Osteoblast (primary cell): ENCODE measurements around the gene NRBP1. TPM values are rescaled to one million over a fixed set of nuclear protein-coding genes. Genes with fewer than 3 reads are reported as not detected.

Source experiments
- DNase-seq: peaks from one replicate; pipeline ENCODE4 v3.0.0; 2011; ENCODE audit warnings: low spot score, mixed read lengths; ENCODE audit not compliant: insufficient read length; ENCODE audit errors: missing footprints
- H2AFZ ChIP-seq: 2 replicates; pipeline ENCODE4 v1.6.0; 2011; ENCODE audit warnings: mild to moderate bottlenecking, low read length
- H3K27ac ChIP-seq: 2 replicates; pipeline ENCODE4 v1.5.1; 2011; ENCODE audit warnings: mild to moderate bottlenecking, low read depth, low read length, moderate library complexity
- H3K27me3 ChIP-seq: 2 replicates; pipeline ENCODE4 v1.6.0; 2012; ENCODE audit warnings: mild to moderate bottlenecking, control low read depth, inconsistent platforms, low read length, moderate library complexity; ENCODE audit not compliant: insufficient read depth
- H3K36me3 ChIP-seq: 2 replicates; pipeline ENCODE4 v1.5.1; 2011; ENCODE audit warnings: mild to moderate bottlenecking, low read length, control low read depth, moderate library complexity; ENCODE audit not compliant: insufficient read depth
- H3K4me1 ChIP-seq: 2 replicates; pipeline ENCODE4 v1.5.1; 2011; ENCODE audit warnings: mild to moderate bottlenecking, low read length, control low read depth, moderate library complexity; ENCODE audit not compliant: insufficient read depth
- H3K4me2 ChIP-seq: 2 replicates; pipeline ENCODE4 v1.6.0; 2011; ENCODE audit warnings: mild to moderate bottlenecking, low read length; ENCODE audit not compliant: insufficient read depth
- H3K4me3 ChIP-seq: fragments of 200-600 bp; sonication (generic); 3 replicates; pipeline ENCODE4 v1.5.1; 2012; ENCODE audit warnings: mild to moderate bottlenecking, low read length, inconsistent platforms; ENCODE audit not compliant: insufficient read depth
- H3K79me2 ChIP-seq: 2 replicates; pipeline ENCODE4 v1.6.0; 2012; ENCODE audit warnings: mild to moderate bottlenecking, low read length, control low read depth, inconsistent platforms; ENCODE audit not compliant: insufficient read depth
- H3K9me3 ChIP-seq: 2 replicates; pipeline ENCODE4 v1.5.1; 2011; ENCODE audit warnings: low read depth, low read length, control low read depth
- H4K20me1 ChIP-seq: 2 replicates; pipeline ENCODE4 v1.6.0; 2012; ENCODE audit warnings: mild to moderate bottlenecking, low read length, control low read depth; ENCODE audit not compliant: insufficient read depth
- total RNA-seq: library from RNA; depleted of rRNA; stranded (reverse); fragments of >200 nt; gene quantifications from 2 replicates; pipeline ENCODE4 v1.2.3, GENCODE V29; 2012
- TF ChIP-seq, protein P1 (sequence below): IDR thresholded peaks from 2 replicates; pipeline ENCODE4 v1.5.1; 2011; ENCODE audit warnings: mild to moderate bottlenecking, low read depth, low read length, moderate library complexity; ENCODE audit errors: extremely low read depth

NRBP1 gene
- total RNA-seq, 1 donor = 151 TPM

DNA sequence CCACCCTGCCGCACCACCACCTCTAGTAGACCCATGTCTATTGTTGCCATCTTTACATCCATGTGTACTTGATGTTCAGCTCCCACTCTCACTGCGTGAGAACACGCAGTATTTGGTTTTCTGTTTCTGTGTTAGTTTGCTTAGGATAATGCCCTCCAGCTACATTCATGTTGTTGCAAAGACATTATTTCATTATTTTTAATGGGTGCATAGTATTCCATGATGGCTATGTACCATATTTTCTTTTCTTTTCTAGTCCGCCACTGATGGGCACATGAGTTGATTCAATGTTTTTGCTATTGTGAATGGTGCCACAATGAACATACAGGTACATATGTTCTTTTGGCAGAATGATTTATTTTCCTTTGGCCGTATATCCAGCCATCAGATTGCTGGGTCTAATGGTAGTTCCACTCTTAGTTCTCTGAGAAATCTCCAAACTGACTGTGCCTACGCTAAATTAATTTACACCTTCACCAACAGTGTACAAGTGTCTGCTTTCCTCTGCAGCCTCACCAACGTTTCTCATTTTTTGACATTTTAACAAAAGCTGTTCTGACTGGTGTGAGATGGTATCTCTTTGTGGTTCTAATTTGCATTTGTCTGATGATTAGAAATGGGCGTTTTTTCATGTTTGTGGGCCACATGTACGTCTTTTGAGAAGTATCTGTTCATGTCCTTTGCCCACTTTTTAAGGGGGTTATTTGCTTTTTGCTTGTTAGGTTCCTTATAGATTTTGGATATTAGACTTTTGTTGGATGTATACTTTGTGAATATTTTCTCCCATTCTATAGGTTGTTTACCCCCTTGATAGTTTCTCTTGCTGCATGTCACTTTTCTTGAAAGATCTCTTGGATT is 37.4 kb upstream of the NRBP1 start:
- H3K27ac ChIP-seq = no peak overlapping the region
- no peak for DNase-seq
- H3K4me3 ChIP-seq = no peak overlapping the region
- no peak overlapping the region for H2AFZ ChIP-seq
- no peak overlapping the region for H3K4me2 ChIP-seq
- H3K4me1 ChIP-seq = no peaks in the 10 kb centered on the region
- no peaks in the 10 kb centered on the region for H3K9me3 ChIP-seq
- TF ChIP-seq, protein P1, sequence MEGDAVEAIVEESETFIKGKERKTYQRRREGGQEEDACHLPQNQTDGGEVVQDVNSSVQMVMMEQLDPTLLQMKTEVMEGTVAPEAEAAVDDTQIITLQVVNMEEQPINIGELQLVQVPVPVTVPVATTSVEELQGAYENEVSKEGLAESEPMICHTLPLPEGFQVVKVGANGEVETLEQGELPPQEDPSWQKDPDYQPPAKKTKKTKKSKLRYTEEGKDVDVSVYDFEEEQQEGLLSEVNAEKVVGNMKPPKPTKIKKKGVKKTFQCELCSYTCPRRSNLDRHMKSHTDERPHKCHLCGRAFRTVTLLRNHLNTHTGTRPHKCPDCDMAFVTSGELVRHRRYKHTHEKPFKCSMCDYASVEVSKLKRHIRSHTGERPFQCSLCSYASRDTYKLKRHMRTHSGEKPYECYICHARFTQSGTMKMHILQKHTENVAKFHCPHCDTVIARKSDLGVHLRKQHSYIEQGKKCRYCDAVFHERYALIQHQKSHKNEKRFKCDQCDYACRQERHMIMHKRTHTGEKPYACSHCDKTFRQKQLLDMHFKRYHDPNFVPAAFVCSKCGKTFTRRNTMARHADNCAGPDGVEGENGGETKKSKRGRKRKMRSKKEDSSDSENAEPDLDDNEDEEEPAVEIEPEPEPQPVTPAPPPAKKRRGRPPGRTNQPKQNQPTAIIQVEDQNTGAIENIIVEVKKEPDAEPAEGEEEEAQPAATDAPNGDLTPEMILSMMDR = no peak
- H3K27me3 ChIP-seq = no peaks in the 10 kb centered on the region
- peaks cover 13% of the 10 kb centered on the region for H4K20me1 ChIP-seq
- peaks cover 81% of the 10 kb centered on the region for H3K79me2 ChIP-seq
- peaks cover 8% of the 10 kb centered on the region for H3K36me3 ChIP-seq

DNA sequence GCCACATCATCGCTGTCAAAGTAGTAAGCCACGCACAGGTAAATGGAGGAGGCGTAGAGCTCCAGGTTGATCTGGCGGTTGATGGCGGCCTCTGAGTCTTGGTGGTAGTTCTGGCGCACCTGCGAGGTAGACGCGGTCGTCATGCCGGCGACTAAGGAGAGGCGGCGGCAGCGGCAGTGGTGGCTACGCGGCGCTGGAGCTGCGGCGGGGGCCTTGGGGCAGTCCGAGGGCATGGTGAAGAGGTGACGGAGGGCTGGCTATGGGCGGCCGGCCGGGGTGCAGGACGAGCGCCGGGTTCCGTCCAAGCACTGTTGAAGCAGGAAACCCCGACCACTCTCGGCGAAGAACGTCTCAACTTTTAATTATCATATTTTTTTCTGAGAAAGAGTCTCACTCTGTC is 35.2 kb upstream of the NRBP1 start:
- TF ChIP-seq, protein P1 = no peak
- H3K4me2 ChIP-seq = no peak overlapping the region

DNA sequence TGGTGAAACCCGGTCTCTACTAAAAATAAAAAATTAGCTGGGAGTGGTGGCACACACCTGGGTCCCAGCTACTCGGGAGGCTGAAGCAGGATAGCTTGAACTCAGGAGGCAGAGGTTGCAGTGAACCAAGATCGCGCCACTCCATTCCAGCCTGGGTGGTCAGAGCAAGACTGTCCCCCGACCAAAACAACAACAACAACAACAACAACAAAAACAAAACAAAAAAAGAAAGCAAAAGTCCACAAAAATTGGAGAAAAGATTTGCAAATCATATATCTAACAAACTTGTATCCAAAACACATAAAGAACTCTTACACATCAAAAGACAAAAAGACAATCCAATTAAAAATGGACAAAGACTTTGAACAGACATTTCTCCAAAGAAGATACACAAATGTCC is 29.5 kb upstream of the NRBP1 start:
- Histone ChIP-seq H3K27ac (no peak overlapping the region), H2AFZ (no peak overlapping the region), H3K9me3 (no peaks in the 10 kb centered on the region), H3K79me2 (peaks cover 98% of the 10 kb centered on the region), H4K20me1 (peaks cover 14% of the 10 kb centered on the region), H3K4me3 (no peak overlapping the region), H3K4me1 (no peaks in the 10 kb centered on the region), H3K36me3 (peaks cover 4% of the 10 kb centered on the region), H3K4me2 (no peak overlapping the region), H3K27me3 (no peaks in the 10 kb centered on the region)
- TF ChIP-seq, protein P1 = no peak
- no peak for DNase-seq

More for the DNA sequence above, 35.2 kb upstream of the NRBP1 start:
- Histone ChIP-seq H2AFZ (no peak overlapping the region), H3K27ac (no peak overlapping the region), H4K20me1 (peaks cover 9% of the 10 kb centered on the region), H3K4me3 (no peak overlapping the region), H3K79me2 (peaks cover 96% of the 10 kb centered on the region), H3K27me3 (no peaks in the 10 kb centered on the region), H3K4me1 (no peaks in the 10 kb centered on the region), H3K36me3 (peaks cover 5% of the 10 kb centered on the region), H3K9me3 (no peaks in the 10 kb centered on the region)
- no peak for DNase-seq

DNA sequence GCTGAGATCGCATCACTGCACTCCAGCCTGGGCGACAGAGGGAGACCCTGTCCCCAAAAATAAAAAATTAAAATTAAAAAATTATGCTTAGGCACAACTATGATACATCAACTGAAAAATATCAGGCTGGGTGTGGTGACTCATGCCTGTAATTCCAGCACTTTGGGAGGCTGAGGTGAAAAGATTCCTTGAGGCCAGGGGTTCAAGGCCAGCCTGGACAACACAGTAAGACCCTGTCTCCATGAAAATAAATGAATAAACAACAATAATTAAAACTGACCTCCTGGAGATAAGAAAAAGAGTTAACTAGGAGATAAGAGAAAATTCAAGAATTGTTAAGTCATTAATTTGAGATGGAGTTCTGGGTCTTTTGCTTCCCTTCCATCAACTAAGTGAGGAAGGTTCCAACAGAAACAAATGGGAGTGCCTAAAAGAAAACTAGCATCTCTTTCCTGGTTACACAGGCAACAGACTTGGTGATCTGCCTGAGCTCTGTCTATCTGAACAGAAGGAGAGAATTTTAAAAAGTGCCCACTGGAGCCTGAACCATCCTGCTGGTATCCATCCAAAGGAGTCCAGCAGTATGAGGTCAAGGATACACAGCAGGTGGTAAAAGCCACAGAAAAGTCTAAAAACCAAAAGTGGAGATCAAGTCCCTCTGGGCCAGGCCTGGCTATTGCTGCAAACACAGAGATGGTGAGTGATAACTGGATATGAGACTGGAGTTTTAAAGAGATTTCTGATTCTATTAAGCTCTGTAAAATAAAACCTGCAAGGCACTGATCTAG is 27.9 kb upstream of the NRBP1 start:
- Histone ChIP-seq H3K36me3 (peaks cover 10% of the 10 kb centered on the region), H2AFZ (no peak overlapping the region), H3K27me3 (no peaks in the 10 kb centered on the region), H3K4me1 (no peaks in the 10 kb centered on the region), H3K27ac (peak overlapping the region; percentile 1), H3K4me2 (no peak overlapping the region), H3K79me2 (peaks cover 99% of the 10 kb centered on the region), H3K4me3 (no peak overlapping the region), H3K9me3 (no peaks in the 10 kb centered on the region), H4K20me1 (peaks cover 14% of the 10 kb centered on the region)
- no peak for DNase-seq
- TF ChIP-seq, protein P1 = no peak
